ENCODE measurements around the gene FAR2.

The FAR2 gene

DNA sequence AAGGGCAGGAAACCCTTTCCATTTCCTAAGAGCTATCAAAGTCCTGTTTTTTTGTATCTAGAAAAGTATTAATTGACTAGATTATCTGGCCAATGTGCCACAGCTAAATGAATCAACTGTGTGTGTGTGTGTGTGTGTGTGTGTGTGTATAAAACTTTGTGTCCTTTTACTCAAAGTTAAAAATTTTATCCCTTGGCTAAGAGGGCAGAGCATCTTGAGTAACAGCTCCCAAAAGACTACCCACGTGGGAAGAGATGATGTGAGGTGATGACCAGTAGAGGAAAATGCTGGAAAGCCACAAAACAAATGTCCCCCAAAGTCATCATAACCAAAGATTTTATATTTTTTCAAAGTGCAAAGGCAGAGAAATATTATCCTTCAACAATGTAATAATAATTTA lies 90.3 kb downstream of the FAR2 start:
- Histone ChIP-seq H3K27ac (ENCODE audit: low read depth, low read length) (no peak overlapping the region), H3K79me2 (ENCODE audit: control insufficient read depth, insufficient read depth, low read length) (no peaks in the 10 kb centered on the region), H2AK5ac (ENCODE audit: low read length) (no peak overlapping the region), H3K27me3 (ENCODE audit: insufficient read depth, low read length, poor library complexity) (no peaks in the 10 kb centered on the region), H4K8ac (ENCODE audit: low read depth, low read length) (no peak overlapping the region), H3K9ac (ENCODE audit: low read length) (no peak overlapping the region), H3K56ac (ENCODE audit: low read length) (no peak overlapping the region), H3K4ac (ENCODE audit: low read depth, low read length) (no peak overlapping the region), H3K18ac (ENCODE audit: low read length) (no peak overlapping the region), H3K4me2 (ENCODE audit: low read length) (no peak overlapping the region), H3K23ac (ENCODE audit: low read length) (no peak overlapping the region), H4K5ac (ENCODE audit: low read length) (no peak overlapping the region), H2BK120ac (ENCODE audit: low read depth, low read length) (no peak overlapping the region), H2BK15ac (replicated peaks; ENCODE audit: low read depth) (no peak overlapping the region), H3K4me1 (ENCODE audit: control insufficient read depth, low read depth, low read length) (peaks cover 15% of the 10 kb centered on the region), H2BK5ac (ENCODE audit: low read length) (no peak overlapping the region), H3K36me3 (ENCODE audit: control insufficient read depth, insufficient read depth, low read length) (no peaks in the 10 kb centered on the region), H3K79me1 (ENCODE audit: low read length) (no peaks in the 10 kb centered on the region), H3K4me3 (ENCODE audit: low read length) (no peak overlapping the region)
- no CpG with 5 or more reads among the region's 1 CpG for WGBS (ENCODE audit: extremely low coverage, insufficient coverage, low lambda C conversion rate)
- no peak for DNase-seq

DNA sequence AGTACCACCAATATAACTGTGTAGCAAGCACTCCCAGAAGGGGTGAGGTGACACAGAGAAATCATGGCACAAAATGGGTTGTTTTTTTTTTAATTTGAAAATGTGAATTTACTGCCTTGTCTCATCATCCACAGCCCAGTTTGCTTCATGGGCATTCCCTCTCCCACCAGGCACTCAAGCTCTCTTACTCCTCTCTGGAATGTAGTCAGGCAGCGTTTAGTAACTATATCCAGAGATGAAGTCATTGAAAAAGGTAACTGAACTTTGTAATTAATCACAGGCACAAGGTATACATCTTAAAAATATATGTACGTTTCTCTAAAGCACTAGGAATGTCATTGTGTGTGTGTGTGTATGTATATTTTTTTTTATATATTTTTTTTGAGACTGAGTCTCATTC lies 91.4 kb downstream of the FAR2 start:
- Histone ChIP-seq H3K4ac (ENCODE audit: low read depth, low read length) (peak overlapping the region; percentile 55), H4K8ac (ENCODE audit: low read depth, low read length) (no peak overlapping the region), H3K4me2 (ENCODE audit: low read length) (no peak overlapping the region), H2AK5ac (ENCODE audit: low read length) (no peak overlapping the region), H2BK5ac (ENCODE audit: low read length) (no peak overlapping the region), H3K18ac (ENCODE audit: low read length) (no peak overlapping the region), H2BK120ac (ENCODE audit: low read depth, low read length) (no peak overlapping the region), H2BK15ac (replicated peaks; ENCODE audit: low read depth) (no peak overlapping the region), H3K23ac (ENCODE audit: low read length) (no peak overlapping the region), H4K5ac (ENCODE audit: low read length) (no peak overlapping the region), H3K4me3 (ENCODE audit: low read length) (no peak overlapping the region), H3K36me3 (ENCODE audit: control insufficient read depth, insufficient read depth, low read length) (no peaks in the 10 kb centered on the region), H3K27me3 (ENCODE audit: insufficient read depth, low read length, poor library complexity) (no peaks in the 10 kb centered on the region), H3K79me1 (ENCODE audit: low read length) (no peaks in the 10 kb centered on the region), H3K56ac (ENCODE audit: low read length) (no peak overlapping the region), H3K9ac (ENCODE audit: low read length) (no peak overlapping the region), H3K27ac (ENCODE audit: low read depth, low read length) (no peak overlapping the region), H3K4me1 (ENCODE audit: control insufficient read depth, low read depth, low read length) (peaks cover 15% of the 10 kb centered on the region), H3K79me2 (ENCODE audit: control insufficient read depth, insufficient read depth, low read length) (no peaks in the 10 kb centered on the region)
- WGBS (ENCODE audit: extremely low coverage, insufficient coverage, low lambda C conversion rate), result no CpG with 5 or more reads among the region's 2 CpGs
- DNase-seq, result no peak

GRCh38 chr12:29241821-29242591 lies 92.9 kb downstream of the FAR2 start:
- H3K18ac ChIP-seq (ENCODE audit: low read length), result no peak overlapping the region
- peaks cover 15% of the 10 kb centered on the region for H3K4me1 ChIP-seq (ENCODE audit: control insufficient read depth, low read depth, low read length)
- no peaks in the 10 kb centered on the region for H3K79me2 ChIP-seq (ENCODE audit: control insufficient read depth, insufficient read depth, low read length)
- no peak overlapping the region for H3K4me3 ChIP-seq (ENCODE audit: low read length)
- peak overlapping the region; percentile 57 for H2BK5ac ChIP-seq (ENCODE audit: low read length)
- H4K5ac ChIP-seq (ENCODE audit: low read length), result no peak overlapping the region
- no peaks in the 10 kb centered on the region for H3K36me3 ChIP-seq (ENCODE audit: control insufficient read depth, insufficient read depth, low read length)
- peak overlapping the region; percentile 14 for H3K9ac ChIP-seq (ENCODE audit: low read length)
- H3K27ac ChIP-seq (ENCODE audit: low read depth, low read length), result no peak overlapping the region
- H3K23ac ChIP-seq (ENCODE audit: low read length), result no peak overlapping the region
- H3K4me2 ChIP-seq (ENCODE audit: low read length), result no peak overlapping the region
- H3K79me1 ChIP-seq (ENCODE audit: low read length), result no peaks in the 10 kb centered on the region
- no peaks in the 10 kb centered on the region for H3K27me3 ChIP-seq (ENCODE audit: insufficient read depth, low read length, poor library complexity)
- no peak overlapping the region for H2BK15ac ChIP-seq (replicated peaks; ENCODE audit: low read depth)
- H3K56ac ChIP-seq (ENCODE audit: low read length), result peak overlapping the region; percentile 27
- H4K8ac ChIP-seq (ENCODE audit: low read depth, low read length), result no peak overlapping the region
- WGBS (ENCODE audit: extremely low coverage, insufficient coverage, low lambda C conversion rate), result no CpG with 5 or more reads among the region's 7 CpGs
- no peak overlapping the region for H2BK120ac ChIP-seq (ENCODE audit: low read depth, low read length)
- H2AK5ac ChIP-seq (ENCODE audit: low read length), result no peak overlapping the region
- peak; percentile 64 for DNase-seq
- H3K4ac ChIP-seq (ENCODE audit: low read depth, low read length), result peak overlapping the region; percentile 55

GRCh38 chr12:29242921-29243431 lies 93.9 kb downstream of the FAR2 start:
- H3K18ac ChIP-seq (ENCODE audit: low read length), result no peak overlapping the region
- DNase-seq, result peak; percentile 32
- H2AK5ac ChIP-seq (ENCODE audit: low read length), result no peak overlapping the region
- no peaks in the 10 kb centered on the region for H3K79me2 ChIP-seq (ENCODE audit: control insufficient read depth, insufficient read depth, low read length)
- H3K23ac ChIP-seq (ENCODE audit: low read length), result no peak overlapping the region
- no peak overlapping the region for H3K4ac ChIP-seq (ENCODE audit: low read depth, low read length)
- no peaks in the 10 kb centered on the region for H3K36me3 ChIP-seq (ENCODE audit: control insufficient read depth, insufficient read depth, low read length)
- H3K4me1 ChIP-seq (ENCODE audit: control insufficient read depth, low read depth, low read length), result peaks cover 15% of the 10 kb centered on the region
- H3K4me2 ChIP-seq (ENCODE audit: low read length), result no peak overlapping the region
- H4K5ac ChIP-seq (ENCODE audit: low read length), result no peak overlapping the region
- H3K4me3 ChIP-seq (ENCODE audit: low read length), result no peak overlapping the region
- H2BK5ac ChIP-seq (ENCODE audit: low read length), result no peak overlapping the region
- H3K9ac ChIP-seq (ENCODE audit: low read length), result no peak overlapping the region
- no peak overlapping the region for H3K56ac ChIP-seq (ENCODE audit: low read length)
- H3K27ac ChIP-seq (ENCODE audit: low read depth, low read length), result no peak overlapping the region
- WGBS (ENCODE audit: extremely low coverage, insufficient coverage, low lambda C conversion rate), result no CpG with 5 or more reads among the region's 4 CpGs
- no peak overlapping the region for H2BK15ac ChIP-seq (replicated peaks; ENCODE audit: low read depth)
- H4K8ac ChIP-seq (ENCODE audit: low read depth, low read length), result peak overlapping the region; percentile 13
- no peak overlapping the region for H2BK120ac ChIP-seq (ENCODE audit: low read depth, low read length)
- H3K79me1 ChIP-seq (ENCODE audit: low read length), result no peaks in the 10 kb centered on the region
- no peaks in the 10 kb centered on the region for H3K27me3 ChIP-seq (ENCODE audit: insufficient read depth, low read length, poor library complexity)

- Histone ChIP-seq H3K23ac (ENCODE audit: low read length) (no peak overlapping the region), H3K4ac (ENCODE audit: low read depth, low read length) (no peak overlapping the region), H3K56ac (ENCODE audit: low read length) (no peak overlapping the region), H3K27ac (ENCODE audit: low read depth, low read length) (no peak overlapping the region), H4K8ac (ENCODE audit: low read depth, low read length) (no peak overlapping the region), H3K18ac (ENCODE audit: low read length) (no peak overlapping the region), H2BK5ac (ENCODE audit: low read length) (no peak overlapping the region), H3K4me2 (ENCODE audit: low read length) (no peak overlapping the region), H2AK5ac (ENCODE audit: low read length) (no peak overlapping the region), H4K5ac (ENCODE audit: low read length) (peak overlapping the region; percentile 28), H3K9ac (ENCODE audit: low read length) (no peak overlapping the region), H3K36me3 (ENCODE audit: control insufficient read depth, insufficient read depth, low read length) (no peaks in the 10 kb centered on the region), H3K79me1 (ENCODE audit: low read length) (no peaks in the 10 kb centered on the region), H2BK15ac (replicated peaks; ENCODE audit: low read depth) (no peak overlapping the region), H2BK120ac (ENCODE audit: low read depth, low read length) (no peak overlapping the region), H3K4me3 (ENCODE audit: low read length) (no peak overlapping the region), H3K27me3 (ENCODE audit: insufficient read depth, low read length, poor library complexity) (no peaks in the 10 kb centered on the region), H3K4me1 (ENCODE audit: control insufficient read depth, low read depth, low read length) (peaks cover 15% of the 10 kb centered on the region), H3K79me2 (ENCODE audit: control insufficient read depth, insufficient read depth, low read length) (no peaks in the 10 kb centered on the region)
- no peak for DNase-seq
- WGBS (ENCODE audit: extremely low coverage, insufficient coverage, low lambda C conversion rate), result no CpG with 5 or more reads among the region's 3 CpGs
Observed at GRCh38 chr12:29244159-29244765, 95.2 kb downstream of the FAR2 start.
